BE2C (cell line): ENCODE results near the gene GPX3.
A peak's percentile ranks its signal among the peaks of the same experiment; 100 is the strongest.

Source experiments
- DNase-seq: peaks from one replicate; pipeline ENCODE4 v3.0.0-alpha.2; 2020
- H3K27me3 ChIP-seq: fragments of 250-450 bp; sonication (Bioruptor Pico); 2 replicates; pipeline ENCODE4 v1.5.1; 2020; ENCODE audit warnings: mild to moderate bottlenecking
- H3K36me3 ChIP-seq: fragments of 250-450 bp; sonication (Bioruptor Pico); 2 replicates; pipeline ENCODE4 v1.5.1; 2020; ENCODE audit warnings: mild to moderate bottlenecking
- H3K4me1 ChIP-seq: fragments of 250-450 bp; sonication (Bioruptor Pico); 2 replicates; pipeline ENCODE4 v1.5.1; 2020
- H3K4me3 ChIP-seq: 2 replicates; pipeline ENCODE4 v1.5.1; 2011; ENCODE audit warnings: low read depth, low read length
- H3K9me3 ChIP-seq: fragments of 250-450 bp; sonication (Bioruptor Pico); 2 replicates; pipeline ENCODE4 v1.5.1; 2020
- TF ChIP-seq, protein P1 (sequence below): IDR thresholded peaks from 2 replicates; pipeline ENCODE4 v1.5.1; 2012; ENCODE audit warnings: mild to moderate bottlenecking, low read depth, low read length

The GPX3 gene

DNA sequence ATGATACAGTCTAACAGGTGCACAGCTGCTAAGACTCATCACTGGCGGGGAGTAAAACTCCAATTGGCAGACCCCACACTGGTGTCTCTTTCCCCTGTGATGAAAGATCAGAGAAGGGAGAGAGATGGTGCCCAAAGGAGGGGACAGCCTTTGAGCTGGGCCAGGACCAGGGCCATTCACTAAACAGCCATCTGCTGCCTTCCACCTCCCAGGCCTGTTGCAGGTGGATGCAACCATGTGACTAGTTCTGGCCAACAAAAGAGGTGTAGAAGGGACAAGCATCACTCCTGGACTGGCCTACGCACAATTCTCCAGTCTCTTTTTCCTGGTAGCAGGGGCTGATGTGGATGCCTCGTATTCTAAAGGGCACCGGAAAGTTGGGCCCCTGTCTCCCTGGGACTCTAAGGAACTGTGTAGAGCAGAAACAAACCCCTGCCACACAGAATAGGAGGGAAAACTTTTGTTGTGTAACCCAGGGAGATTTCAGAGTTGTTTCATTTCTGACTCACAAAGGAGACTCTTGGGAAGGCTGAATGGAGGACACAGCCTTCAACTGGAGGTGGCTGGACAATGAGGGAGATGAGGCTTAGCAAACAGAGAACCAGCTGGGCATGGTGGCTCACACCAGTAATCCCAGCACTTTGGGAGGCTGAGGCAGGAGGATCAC, 33.5 kb downstream of the GPX3 start:
- no peaks in the 10 kb centered on the region for H3K4me1 ChIP-seq
- no peak for DNase-seq
- H3K36me3 ChIP-seq = peaks cover 23% of the 10 kb centered on the region
- TF ChIP-seq, protein P1, sequence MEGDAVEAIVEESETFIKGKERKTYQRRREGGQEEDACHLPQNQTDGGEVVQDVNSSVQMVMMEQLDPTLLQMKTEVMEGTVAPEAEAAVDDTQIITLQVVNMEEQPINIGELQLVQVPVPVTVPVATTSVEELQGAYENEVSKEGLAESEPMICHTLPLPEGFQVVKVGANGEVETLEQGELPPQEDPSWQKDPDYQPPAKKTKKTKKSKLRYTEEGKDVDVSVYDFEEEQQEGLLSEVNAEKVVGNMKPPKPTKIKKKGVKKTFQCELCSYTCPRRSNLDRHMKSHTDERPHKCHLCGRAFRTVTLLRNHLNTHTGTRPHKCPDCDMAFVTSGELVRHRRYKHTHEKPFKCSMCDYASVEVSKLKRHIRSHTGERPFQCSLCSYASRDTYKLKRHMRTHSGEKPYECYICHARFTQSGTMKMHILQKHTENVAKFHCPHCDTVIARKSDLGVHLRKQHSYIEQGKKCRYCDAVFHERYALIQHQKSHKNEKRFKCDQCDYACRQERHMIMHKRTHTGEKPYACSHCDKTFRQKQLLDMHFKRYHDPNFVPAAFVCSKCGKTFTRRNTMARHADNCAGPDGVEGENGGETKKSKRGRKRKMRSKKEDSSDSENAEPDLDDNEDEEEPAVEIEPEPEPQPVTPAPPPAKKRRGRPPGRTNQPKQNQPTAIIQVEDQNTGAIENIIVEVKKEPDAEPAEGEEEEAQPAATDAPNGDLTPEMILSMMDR = no peak
- no peaks in the 10 kb centered on the region for H3K9me3 ChIP-seq
- no peaks in the 10 kb centered on the region for H3K27me3 ChIP-seq
- no peak overlapping the region for H3K4me3 ChIP-seq

DNA sequence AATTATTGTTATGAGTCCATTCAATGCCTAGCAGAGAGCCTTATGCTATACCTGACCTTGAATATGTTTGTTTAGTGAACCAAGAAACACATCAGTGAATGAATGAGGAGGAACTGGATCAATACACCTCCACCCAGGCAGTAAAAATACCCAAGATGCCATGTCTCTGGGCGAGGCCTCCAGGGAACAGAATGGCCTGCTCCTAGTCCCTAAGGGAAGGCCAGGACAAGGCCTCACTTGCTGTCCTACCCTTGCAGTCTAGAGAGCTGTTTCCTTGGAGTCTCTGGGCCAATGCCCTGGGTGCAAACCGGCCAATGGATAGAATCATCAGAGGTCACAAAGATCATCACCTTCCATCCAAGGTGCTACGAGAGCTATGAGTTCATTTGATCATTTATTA, 34.3 kb downstream of the GPX3 start:
- Histone ChIP-seq H3K4me1 (no peaks in the 10 kb centered on the region), H3K27me3 (no peaks in the 10 kb centered on the region), H3K4me3 (no peak overlapping the region), H3K9me3 (no peaks in the 10 kb centered on the region), H3K36me3 (peaks cover 21% of the 10 kb centered on the region)
- TF ChIP-seq, protein P1 = no peak
- DNase-seq = no peak

DNA sequence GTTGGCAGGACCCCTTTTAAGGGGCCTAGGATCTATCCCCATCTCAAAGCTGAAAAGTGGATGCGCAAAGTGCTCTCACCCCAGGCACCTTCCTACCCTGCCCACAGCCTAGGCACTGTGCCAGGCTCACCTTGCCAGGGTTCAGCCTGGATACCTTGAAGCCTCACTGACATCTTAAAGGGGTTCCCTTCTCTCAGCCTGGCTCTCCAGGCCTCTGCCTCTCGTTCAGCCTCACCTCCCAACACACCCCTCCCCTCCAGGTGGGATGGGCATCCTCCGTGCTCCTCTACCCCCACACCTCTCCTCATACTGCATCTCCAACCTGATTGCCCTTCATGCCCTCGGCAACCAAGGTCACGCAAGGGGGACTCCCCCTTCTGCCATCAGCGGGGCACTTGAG, 34.9 kb downstream of the GPX3 start:
- Histone ChIP-seq H3K4me3 (no peak overlapping the region), H3K4me1 (peaks cover 5% of the 10 kb centered on the region), H3K36me3 (peaks cover 25% of the 10 kb centered on the region), H3K27me3 (no peaks in the 10 kb centered on the region), H3K9me3 (no peaks in the 10 kb centered on the region)
- TF ChIP-seq, protein P1 = no peak
- no peak for DNase-seq

DNA sequence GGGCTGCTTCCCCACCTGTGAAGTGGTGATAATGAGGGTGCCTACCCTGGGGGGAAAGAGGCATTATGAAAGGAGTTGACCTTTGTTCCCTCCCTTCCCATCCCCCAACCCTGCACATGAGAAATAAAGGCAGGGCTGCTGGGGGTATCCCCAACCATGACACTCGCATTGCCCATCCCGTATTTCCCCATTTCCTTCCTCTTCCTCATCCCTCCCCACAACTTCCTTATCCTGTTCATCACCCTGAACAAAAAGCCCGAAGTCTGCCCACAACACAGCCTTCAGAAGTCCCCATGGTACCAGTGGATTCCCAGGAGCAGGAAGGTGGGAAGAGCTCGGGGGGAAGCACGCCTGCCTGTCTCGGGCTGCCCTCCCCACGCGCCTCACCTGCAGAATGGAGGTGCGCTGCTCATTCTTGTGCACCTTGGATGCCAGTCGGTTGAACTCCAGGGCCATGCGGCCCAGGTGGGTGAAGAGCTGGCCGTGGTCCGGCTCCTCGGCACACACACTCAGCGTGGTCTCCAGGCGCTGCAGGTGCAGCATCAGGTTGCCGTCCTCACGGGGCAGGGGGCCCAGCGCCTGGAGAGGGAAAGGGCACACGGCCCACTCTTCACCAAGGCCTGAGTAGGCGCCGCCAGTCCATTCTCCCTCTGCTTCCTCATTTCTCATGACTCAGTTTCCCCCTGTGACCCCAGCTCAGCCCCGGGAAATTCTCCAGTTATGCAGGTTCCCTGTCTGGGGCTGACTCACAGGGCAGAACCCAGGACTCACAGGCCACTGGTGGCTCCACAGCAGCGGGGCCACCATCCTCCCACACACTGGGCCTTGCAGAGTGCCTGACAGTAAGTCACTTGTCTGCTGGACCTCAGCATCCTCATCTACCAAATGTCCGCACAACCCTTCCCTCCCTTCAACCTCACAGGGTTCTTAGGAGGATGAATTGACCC, 36.3 kb downstream of the GPX3 start:
- Histone ChIP-seq H3K27me3 (no peaks in the 10 kb centered on the region), H3K36me3 (peaks cover 19% of the 10 kb centered on the region)
- DNase-seq = no peak

DNA sequence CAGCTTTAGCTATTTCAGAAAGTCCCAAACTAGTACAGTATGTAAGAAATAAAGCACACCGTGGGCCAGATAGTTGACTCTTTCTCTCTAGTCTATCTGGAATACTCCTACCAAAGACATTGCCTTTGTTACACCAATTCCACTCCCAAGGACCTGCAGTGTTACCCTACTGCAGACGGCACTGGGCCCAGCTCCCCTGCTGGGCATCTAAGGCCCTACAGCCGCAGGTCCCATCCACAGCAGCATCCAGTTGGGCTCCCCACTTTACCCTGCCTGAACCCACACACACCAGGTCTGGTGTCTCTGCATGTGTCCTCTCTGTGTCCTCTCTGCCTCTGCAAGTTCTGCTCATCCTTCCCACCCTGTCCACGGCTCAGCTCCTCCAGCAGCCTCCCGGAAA, 37.9 kb downstream of the GPX3 start:
- Histone ChIP-seq H3K4me3 (no peak overlapping the region), H3K36me3 (peaks cover 31% of the 10 kb centered on the region), H3K4me1 (peaks cover 5% of the 10 kb centered on the region), H3K27me3 (no peaks in the 10 kb centered on the region), H3K9me3 (no peaks in the 10 kb centered on the region)
- no peak for DNase-seq
- TF ChIP-seq, protein P1 = 0 out of 2 replicates have a peak, but pooled peaks have one; percentile 20

More for the DNA sequence above, 36.3 kb downstream of the GPX3 start:
- H3K9me3 ChIP-seq = no peaks in the 10 kb centered on the region
- TF ChIP-seq, protein P1 = no peak
- peaks cover 5% of the 10 kb centered on the region for H3K4me1 ChIP-seq
- no peak overlapping the region for H3K4me3 ChIP-seq
